Spleen (tissue), 7 donors: ENCODE measurements around the gene ADCY6.

Experiments
- POLR2A ChIP-seq, 3 donors: fragments of 450-650 bp; IDR thresholded peaks; one replicate each; pipeline ENCODE4 v1.5.1; 2017; ENCODE audit warnings: antibody characterized with exemption in 3 of 3, mild to moderate bottlenecking in 1 of 3
- TF ChIP-seq, protein P1 (sequence below), 11 experiments: fragments of 200-600 bp in 7 of 11; fragments of 450-650 bp in 4 of 11; sonication (generic) in 4 of 11; IDR thresholded peaks in 8 of 11; conservative IDR thresholded peaks in 3 of 11; 1 replicate in 7 of 11; 2 replicates in 4 of 11; pipeline versions ENCODE4 v1.4.0 to v1.8.0; 2016 to 2021; ENCODE audit warnings: antibody characterized with exemption in 11 of 11, inconsistent platforms in 4 of 11, mild to moderate bottlenecking in 1 of 11
- donor health status: DM: no; HTN: no; CAD: no; lungs with moderate emphysema.
- donor health status: DM: no; HTN: no; CAD: no.
- donor health status: DM: no; HTN: no; CAD: no.

DNA sequence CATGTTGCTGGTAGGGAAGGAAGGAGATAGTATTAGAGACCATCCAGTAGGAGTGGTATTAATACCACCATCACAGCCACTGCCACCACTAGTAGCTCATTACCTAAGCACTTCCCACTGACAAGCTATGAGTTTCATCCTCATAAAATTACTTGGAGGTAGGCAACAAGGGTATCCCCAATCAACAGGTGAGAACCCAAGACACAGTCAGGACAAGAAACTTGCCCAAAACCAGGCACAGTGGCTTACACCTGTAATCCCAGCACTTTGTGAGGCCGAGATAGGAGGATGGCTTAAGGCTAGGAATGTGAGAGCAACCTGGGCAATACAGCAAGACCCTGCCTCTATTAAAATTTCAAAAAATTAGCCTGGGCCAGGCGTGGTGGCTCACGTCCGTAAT, 5.5 kb downstream of the ADCY6 start:
- TF ChIP-seq, protein P1, sequence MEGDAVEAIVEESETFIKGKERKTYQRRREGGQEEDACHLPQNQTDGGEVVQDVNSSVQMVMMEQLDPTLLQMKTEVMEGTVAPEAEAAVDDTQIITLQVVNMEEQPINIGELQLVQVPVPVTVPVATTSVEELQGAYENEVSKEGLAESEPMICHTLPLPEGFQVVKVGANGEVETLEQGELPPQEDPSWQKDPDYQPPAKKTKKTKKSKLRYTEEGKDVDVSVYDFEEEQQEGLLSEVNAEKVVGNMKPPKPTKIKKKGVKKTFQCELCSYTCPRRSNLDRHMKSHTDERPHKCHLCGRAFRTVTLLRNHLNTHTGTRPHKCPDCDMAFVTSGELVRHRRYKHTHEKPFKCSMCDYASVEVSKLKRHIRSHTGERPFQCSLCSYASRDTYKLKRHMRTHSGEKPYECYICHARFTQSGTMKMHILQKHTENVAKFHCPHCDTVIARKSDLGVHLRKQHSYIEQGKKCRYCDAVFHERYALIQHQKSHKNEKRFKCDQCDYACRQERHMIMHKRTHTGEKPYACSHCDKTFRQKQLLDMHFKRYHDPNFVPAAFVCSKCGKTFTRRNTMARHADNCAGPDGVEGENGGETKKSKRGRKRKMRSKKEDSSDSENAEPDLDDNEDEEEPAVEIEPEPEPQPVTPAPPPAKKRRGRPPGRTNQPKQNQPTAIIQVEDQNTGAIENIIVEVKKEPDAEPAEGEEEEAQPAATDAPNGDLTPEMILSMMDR (IDR thresholded peaks at IDR 0.05 in 8 of 11, conservative IDR thresholded peaks at IDR 0.05 in 3 of 11): no peak
- TF ChIP-seq POLR2A (IDR thresholded peaks at IDR 0.05): no peak
